ENCODE measurements around the gene NAPG.

Gene NAPG

DNA sequence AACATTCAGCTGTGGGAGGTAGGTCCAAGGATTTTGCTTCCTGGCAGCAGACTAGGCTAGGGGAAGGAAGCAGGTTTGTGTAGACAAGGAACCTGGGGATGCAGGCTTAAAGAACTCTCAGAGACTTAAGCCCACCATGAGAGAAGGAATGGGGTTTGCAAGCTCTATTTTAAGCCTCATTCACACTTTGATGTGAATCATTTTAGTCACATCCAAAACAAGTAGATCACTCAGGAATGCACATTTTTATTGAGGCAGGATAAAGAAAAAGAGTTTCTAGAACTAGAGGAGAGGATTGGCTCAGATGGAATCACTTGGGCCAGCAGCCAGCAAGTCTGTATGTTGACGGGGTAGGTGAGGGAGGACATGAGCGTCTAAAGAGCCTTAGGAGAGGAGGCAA is 3.3 kb upstream of the NAPG start:
- TF ChIP-seq, protein P1, sequence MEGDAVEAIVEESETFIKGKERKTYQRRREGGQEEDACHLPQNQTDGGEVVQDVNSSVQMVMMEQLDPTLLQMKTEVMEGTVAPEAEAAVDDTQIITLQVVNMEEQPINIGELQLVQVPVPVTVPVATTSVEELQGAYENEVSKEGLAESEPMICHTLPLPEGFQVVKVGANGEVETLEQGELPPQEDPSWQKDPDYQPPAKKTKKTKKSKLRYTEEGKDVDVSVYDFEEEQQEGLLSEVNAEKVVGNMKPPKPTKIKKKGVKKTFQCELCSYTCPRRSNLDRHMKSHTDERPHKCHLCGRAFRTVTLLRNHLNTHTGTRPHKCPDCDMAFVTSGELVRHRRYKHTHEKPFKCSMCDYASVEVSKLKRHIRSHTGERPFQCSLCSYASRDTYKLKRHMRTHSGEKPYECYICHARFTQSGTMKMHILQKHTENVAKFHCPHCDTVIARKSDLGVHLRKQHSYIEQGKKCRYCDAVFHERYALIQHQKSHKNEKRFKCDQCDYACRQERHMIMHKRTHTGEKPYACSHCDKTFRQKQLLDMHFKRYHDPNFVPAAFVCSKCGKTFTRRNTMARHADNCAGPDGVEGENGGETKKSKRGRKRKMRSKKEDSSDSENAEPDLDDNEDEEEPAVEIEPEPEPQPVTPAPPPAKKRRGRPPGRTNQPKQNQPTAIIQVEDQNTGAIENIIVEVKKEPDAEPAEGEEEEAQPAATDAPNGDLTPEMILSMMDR (IDR thresholded peaks at IDR 0.05; ENCODE audit: low read depth, low read length): no peak
- DNase-seq (ENCODE audit: extremely low read depth, low read depth): no peak

DNA sequence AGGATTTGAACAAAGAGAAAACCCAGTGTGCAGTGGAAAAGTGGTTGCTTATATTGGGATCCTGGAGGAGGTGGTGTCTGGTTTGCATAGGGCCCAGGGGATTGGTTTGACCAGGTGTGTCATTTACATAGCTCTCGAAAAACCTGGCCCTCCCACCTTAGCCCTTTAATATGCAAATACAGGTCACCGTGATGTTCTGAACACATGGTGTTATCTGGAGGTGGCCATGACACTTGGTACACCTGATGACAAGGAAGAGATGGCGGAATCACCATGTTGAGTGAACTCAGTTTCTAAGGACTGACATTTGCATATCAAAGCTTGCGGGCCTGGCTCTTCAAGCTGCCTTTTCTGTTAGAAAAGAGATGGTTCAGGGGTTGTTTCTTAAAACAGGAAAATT is 2.3 kb upstream of the NAPG start:
- no peak for DNase-seq (ENCODE audit: extremely low read depth, low read depth)
- TF ChIP-seq, protein P1 (IDR thresholded peaks at IDR 0.05; ENCODE audit: low read depth, low read length): no peak

DNA sequence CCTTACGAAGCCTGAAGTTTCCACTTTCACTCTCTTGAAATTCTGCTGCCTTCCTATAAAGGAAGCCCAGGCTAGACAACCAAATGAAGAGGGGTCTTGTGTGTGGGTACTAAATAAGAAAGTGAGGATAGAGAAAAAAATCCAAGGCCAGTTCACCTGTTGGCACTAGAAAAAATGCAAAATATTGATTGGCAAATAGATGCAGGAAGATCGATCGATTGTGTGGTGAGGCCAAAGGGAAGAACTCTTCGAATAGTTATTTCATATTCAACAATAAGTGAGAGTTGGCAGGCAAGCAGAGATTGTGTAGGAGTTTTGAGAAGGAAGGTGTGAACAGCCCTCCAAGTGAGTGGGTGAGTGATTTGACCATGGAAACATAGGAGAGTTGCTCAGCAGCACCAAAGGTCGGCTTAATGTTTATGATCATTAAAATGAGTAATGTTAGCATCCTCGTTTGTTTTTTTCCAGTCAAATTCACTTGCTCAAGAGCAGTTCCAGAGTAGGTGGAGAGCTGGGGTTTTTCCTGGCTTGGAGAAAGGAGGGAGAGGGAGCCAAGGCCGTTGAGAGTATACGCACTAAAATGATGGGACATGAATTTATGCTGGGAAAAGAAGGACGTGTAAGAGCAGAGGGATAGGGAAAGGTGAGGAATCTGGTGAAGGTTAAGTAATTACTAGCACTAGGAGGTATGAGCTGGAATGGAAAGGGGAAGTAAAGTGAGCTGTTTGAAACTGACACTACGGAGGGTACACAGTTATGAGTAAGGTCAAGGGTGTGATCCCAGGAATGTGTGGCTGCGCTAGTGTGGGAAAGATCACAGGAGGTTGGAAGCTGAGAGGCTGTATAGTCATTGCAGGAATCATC is 1.1 kb upstream of the NAPG start:
- DNase-seq (ENCODE audit: extremely low read depth, low read depth): no peak
- TF ChIP-seq, protein P1 (IDR thresholded peaks at IDR 0.05; ENCODE audit: low read depth, low read length): no peak

DNA sequence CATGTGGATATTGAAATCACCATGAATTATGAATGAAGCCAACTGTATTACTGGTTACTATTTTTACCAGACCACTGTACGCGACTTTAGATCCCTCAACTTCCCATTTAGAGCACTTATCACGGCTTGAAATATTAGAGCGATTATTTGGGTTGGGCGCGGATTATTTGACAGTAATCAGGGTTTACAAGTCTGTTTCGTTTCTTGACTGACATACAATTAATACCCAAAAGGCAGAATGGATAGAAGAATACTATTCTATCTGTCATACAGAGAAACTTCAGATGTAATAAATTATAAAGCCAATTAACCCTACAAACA is 496 bp upstream of the NAPG start:
- TF ChIP-seq, protein P1 (IDR thresholded peaks at IDR 0.05; ENCODE audit: low read depth, low read length): no peak
- no peak for DNase-seq (ENCODE audit: extremely low read depth, low read depth)

DNA sequence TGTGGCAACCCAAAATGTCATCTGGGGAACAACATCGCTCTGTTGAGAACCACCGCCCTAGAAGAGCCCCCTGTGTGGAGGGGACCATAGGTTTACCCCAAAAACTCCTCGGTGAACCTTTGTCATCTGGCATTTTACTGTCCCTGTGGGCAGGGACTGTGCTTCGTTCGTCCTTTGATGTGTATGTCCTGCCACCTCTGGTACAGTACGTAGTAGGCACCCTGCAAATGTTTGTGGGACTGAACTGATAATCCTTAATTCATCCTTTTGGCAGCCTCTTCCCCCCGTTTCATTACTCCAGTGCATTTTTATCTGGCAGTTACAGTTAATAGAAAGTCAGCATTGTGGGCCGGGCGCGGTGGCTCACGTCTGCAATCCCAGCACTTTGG is 728 bp downstream of the NAPG start:
- no peak for DNase-seq (ENCODE audit: extremely low read depth, low read depth)
- TF ChIP-seq, protein P1 (IDR thresholded peaks at IDR 0.05; ENCODE audit: low read depth, low read length): no peak

DNA sequence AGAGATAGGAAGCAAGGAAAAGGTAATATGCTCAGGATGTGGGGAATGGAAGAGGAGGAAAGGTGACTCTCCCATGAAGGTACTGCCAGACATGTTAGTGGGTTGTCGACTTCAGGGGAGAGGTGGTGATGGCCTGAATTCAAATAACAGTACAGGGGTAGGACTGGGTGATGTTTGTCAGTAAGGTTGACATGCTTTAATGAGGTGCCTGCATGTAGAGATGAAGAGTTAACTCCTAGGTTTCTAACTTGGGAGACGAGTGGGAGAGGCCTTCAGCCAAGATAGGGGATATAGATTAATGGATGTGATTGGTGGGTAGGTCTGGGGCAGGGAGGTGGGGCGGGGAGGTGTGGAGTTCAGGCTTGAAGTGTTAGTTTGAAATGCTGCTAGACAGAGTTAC is 2.6 kb downstream of the NAPG start:
- no peak for DNase-seq (ENCODE audit: extremely low read depth, low read depth)
- TF ChIP-seq, protein P1 (IDR thresholded peaks at IDR 0.05; ENCODE audit: low read depth, low read length): no peak

DNA sequence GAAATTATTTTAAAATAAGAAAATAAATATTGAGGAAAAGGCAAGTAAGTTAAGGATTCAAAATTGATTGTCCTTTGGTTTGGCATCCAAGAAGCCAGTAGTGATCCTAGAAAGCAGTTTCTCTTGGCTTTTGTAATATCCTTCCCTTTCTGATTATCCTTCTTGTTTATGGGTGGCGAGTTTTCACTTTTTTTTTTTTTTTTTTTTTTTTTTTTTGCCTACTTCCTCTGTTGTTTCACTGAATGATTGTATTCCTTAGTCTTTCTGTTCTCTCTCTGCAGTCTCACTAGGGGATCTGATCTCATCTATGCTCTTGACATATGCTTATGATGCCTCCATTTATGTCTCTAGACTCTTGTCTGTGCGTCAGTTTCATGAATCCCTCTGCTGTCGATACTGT is 4.2 kb downstream of the NAPG start:
- TF ChIP-seq, protein P1 (IDR thresholded peaks at IDR 0.05; ENCODE audit: low read depth, low read length): no peak
- no peak for DNase-seq (ENCODE audit: extremely low read depth, low read depth)

Measured in AG09319 (cell line).